Measurements from ENCODE around the gene NIPAL1. TPM values are rescaled to one million over a fixed set of nuclear protein-coding genes. Genes with fewer than 3 reads are reported as not detected.

Gene NIPAL1
- total and polyA plus RNA-seq, 2 donors (not counting 3 experiments of a cell fraction or from before 2014, with no cell fraction given) = 0.36 to 1.7 TPM

- no peak overlapping the region for H2AFZ ChIP-seq (ENCODE audit: low read depth, low read length)
- H3K9ac ChIP-seq (replicated peaks; ENCODE audit: extremely low read depth, insufficient read depth, low read length) = no peak overlapping the region
- POLR2A ChIA-PET = no interaction called here
- FAIRE-seq (no peak), DNase-seq (ENCODE audit: low read depth, low spot score) (peak; percentile 24)
- H3K27me3 ChIP-seq (ENCODE audit: control insufficient read depth in 2 of 2, insufficient read depth in 2 of 2, low read length in 2 of 2) = peaks cover 0 to 4% of the 10 kb centered on the region in 2 experiments
- H3K4me3 ChIP-seq (replicated peaks in 1 of 3; ENCODE audit: insufficient read depth in 1 of 3, low read depth in 1 of 3, low read length in 3 of 3) = no peak overlapping the region
- H3K36me3 ChIP-seq (ENCODE audit: control insufficient read depth in 2 of 2, extremely low read depth in 1 of 2, insufficient read depth in 2 of 2, low read length in 2 of 2) = no peaks in the 10 kb centered on the region
- dilution Hi-C loops (cut with MboI; ENCODE audit: extremely low pct_ligation_motif_present, low sequenced_read_pairs) = no loop called here
- intact Hi-C loops (cut with micrococcal nuclease) = no loop called here
- no peak overlapping the region for H3K4me2 ChIP-seq (ENCODE audit: insufficient read depth, low read length)
- no peaks in the 10 kb centered on the region for H3K4me1 ChIP-seq (ENCODE audit: control insufficient read depth, extremely low read depth, insufficient read depth, low read length)
- H3K79me2 ChIP-seq (ENCODE audit: control insufficient read depth, insufficient read depth, low read length) = no peaks in the 10 kb centered on the region
- H3K9me1 ChIP-seq (replicated peaks; ENCODE audit: control insufficient read depth, extremely low read depth, insufficient read depth, low read length) = no peaks in the 10 kb centered on the region
- no peaks in the 10 kb centered on the region for H3K9me3 ChIP-seq (replicated peaks; ENCODE audit: control insufficient read depth, insufficient read depth, low read length)
- no TSS peak for BruUV-seq (replicated peaks)
- no peaks in the 10 kb centered on the region for H4K20me1 ChIP-seq (replicated peaks; ENCODE audit: control insufficient read depth, extremely low read depth, insufficient read depth, low read length)
- TF ChIP-seq JUN (IDR thresholded peaks at IDR 0.05; ENCODE audit: borderline replicate concordance, insufficient read depth, insufficient read length, low read depth) (no peak), GATA2 (IDR thresholded peaks at IDR 0.05; ENCODE audit: insufficient read depth, insufficient read length, low read depth, low read length) (no peak), EZH2 (IDR thresholded peaks at IDR 0.05; ENCODE audit: borderline replicate concordance, low read depth, low read length, severe bottlenecking) (no peak), MYC (IDR thresholded peaks at IDR 0.05; ENCODE audit: low read depth, low read length) (no peak)
- TF ChIP-seq, protein P1, sequence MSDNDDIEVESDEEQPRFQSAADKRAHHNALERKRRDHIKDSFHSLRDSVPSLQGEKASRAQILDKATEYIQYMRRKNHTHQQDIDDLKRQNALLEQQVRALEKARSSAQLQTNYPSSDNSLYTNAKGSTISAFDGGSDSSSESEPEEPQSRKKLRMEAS (IDR thresholded peaks at IDR 0.05; ENCODE audit: insufficient read depth, insufficient read length) = no peak
- TF ChIP-seq, protein P2, sequence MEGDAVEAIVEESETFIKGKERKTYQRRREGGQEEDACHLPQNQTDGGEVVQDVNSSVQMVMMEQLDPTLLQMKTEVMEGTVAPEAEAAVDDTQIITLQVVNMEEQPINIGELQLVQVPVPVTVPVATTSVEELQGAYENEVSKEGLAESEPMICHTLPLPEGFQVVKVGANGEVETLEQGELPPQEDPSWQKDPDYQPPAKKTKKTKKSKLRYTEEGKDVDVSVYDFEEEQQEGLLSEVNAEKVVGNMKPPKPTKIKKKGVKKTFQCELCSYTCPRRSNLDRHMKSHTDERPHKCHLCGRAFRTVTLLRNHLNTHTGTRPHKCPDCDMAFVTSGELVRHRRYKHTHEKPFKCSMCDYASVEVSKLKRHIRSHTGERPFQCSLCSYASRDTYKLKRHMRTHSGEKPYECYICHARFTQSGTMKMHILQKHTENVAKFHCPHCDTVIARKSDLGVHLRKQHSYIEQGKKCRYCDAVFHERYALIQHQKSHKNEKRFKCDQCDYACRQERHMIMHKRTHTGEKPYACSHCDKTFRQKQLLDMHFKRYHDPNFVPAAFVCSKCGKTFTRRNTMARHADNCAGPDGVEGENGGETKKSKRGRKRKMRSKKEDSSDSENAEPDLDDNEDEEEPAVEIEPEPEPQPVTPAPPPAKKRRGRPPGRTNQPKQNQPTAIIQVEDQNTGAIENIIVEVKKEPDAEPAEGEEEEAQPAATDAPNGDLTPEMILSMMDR (IDR thresholded peaks at IDR 0.05; ENCODE audit: extremely low read depth in 1 of 2, insufficient read depth in 1 of 2, low read depth in 1 of 2, low read length in 2 of 2) = no peak
- no peak overlapping the region for H3K27ac ChIP-seq (ENCODE audit: insufficient read depth, low read depth, low read length)
- CTCF ChIA-PET = no interaction called here
Measured at GRCh38 chr4:48038666-48039065, 22.1 kb downstream of the NIPAL1 start.
